Smooth muscle cell (in vitro differentiated cells): ENCODE data around the gene NDUFB4. TPM values are rescaled to one million over a fixed set of nuclear protein-coding genes. Genes with fewer than 3 reads are reported as not detected.

Experiments used
- DNase-seq: peaks from one replicate; lab custom pipeline; 2025; ENCODE audit not compliant: unreplicated experiment; lab: John Stamatoyannopoulos, UW
- H2AFZ ChIP-seq: fragments of 200-600 bp; sonication (generic); 2 replicates; pipeline ENCODE4 v1.6.0; 2016; ENCODE audit warnings: antibody characterized with exemption, low read depth, mild to moderate bottlenecking
- H3F3A ChIP-seq: fragments of 200-600 bp; sonication (generic); 2 replicates; pipeline ENCODE4 v1.6.0; 2017; ENCODE audit warnings: antibody characterized with exemption, low read depth
- H3K27ac ChIP-seq: fragments of 200-600 bp; sonication (generic); 2 replicates; pipeline ENCODE4 v1.5.1; 2016; ENCODE audit warnings: low read depth, mild to moderate bottlenecking
- H3K27me3 ChIP-seq: fragments of 200-600 bp; sonication (generic); 2 replicates; pipeline ENCODE4 v1.6.1; 2016; ENCODE audit warnings: low read depth, mild to moderate bottlenecking
- H3K36me3 ChIP-seq: fragments of 200-600 bp; sonication (generic); 2 replicates; pipeline ENCODE4 v1.5.1; 2016; ENCODE audit warnings: low read depth
- H3K4me1 ChIP-seq: fragments of 200-600 bp; sonication (generic); 2 replicates; pipeline ENCODE4 v1.5.1; 2016; ENCODE audit warnings: low read depth
- H3K4me2 ChIP-seq: fragments of 200-600 bp; sonication (generic); 2 replicates; pipeline ENCODE4 v1.6.0; 2016; ENCODE audit warnings: mild to moderate bottlenecking
- H3K4me3 ChIP-seq: fragments of 200-600 bp; sonication (generic); 2 replicates; pipeline ENCODE4 v1.5.1; 2016; ENCODE audit warnings: mild to moderate bottlenecking
- H3K79me2 ChIP-seq: fragments of 200-600 bp; sonication (generic); 2 replicates; pipeline ENCODE4 v1.6.0; 2016; ENCODE audit warnings: low read depth, mild to moderate bottlenecking
- H3K9ac ChIP-seq: fragments of 200-600 bp; sonication (generic); 2 replicates; pipeline ENCODE4 v1.6.0; 2016; ENCODE audit warnings: low read depth
- H3K9me3 ChIP-seq: fragments of 200-600 bp; sonication (generic); replicated peaks from 2 replicates; pipeline ENCODE4 v1.5.1; 2016; ENCODE audit warnings: low read depth
- H4K20me1 ChIP-seq: fragments of 200-600 bp; sonication (generic); 2 replicates; pipeline ENCODE4 v1.6.0; 2016; ENCODE audit warnings: low read depth
- WGBS: methylation state at CpG from one replicate; pipeline ENCODE4 v1.1.7; 2016; ENCODE audit warnings: low lambda C conversion rate; 5-methylcytosine and 5-hydroxymethylcytosine counted together
- polyA plus RNA-seq: library from polyadenylated mRNA; unstranded; fragments of >200 nt; fragmentation: Nextera tagmentation; extraction: Ambion mirVana; gene quantifications from 2 replicates; pipeline ENCODE4 v1.2.1, GENCODE V29; 2016
- total RNA-seq: library from RNA; depleted of rRNA; stranded (reverse); fragments of >200 nt; gene quantifications from 2 replicates; pipeline ENCODE4 v1.2.3, GENCODE V29; 2014
- TF ChIP-seq, protein P1 (sequence below): fragments of 200-600 bp; sonication (generic); IDR thresholded peaks from 2 replicates; pipeline ENCODE4 v1.5.1; 2017; ENCODE audit warnings: borderline replicate concordance, mild to moderate bottlenecking, antibody characterized with exemption; ENCODE audit not compliant: insufficient read depth, poor library complexity, severe bottlenecking

Gene NDUFB4
- total and polyA plus RNA-seq, 2 experiments from 2014 or later = 270 to 493 TPM

DNA sequence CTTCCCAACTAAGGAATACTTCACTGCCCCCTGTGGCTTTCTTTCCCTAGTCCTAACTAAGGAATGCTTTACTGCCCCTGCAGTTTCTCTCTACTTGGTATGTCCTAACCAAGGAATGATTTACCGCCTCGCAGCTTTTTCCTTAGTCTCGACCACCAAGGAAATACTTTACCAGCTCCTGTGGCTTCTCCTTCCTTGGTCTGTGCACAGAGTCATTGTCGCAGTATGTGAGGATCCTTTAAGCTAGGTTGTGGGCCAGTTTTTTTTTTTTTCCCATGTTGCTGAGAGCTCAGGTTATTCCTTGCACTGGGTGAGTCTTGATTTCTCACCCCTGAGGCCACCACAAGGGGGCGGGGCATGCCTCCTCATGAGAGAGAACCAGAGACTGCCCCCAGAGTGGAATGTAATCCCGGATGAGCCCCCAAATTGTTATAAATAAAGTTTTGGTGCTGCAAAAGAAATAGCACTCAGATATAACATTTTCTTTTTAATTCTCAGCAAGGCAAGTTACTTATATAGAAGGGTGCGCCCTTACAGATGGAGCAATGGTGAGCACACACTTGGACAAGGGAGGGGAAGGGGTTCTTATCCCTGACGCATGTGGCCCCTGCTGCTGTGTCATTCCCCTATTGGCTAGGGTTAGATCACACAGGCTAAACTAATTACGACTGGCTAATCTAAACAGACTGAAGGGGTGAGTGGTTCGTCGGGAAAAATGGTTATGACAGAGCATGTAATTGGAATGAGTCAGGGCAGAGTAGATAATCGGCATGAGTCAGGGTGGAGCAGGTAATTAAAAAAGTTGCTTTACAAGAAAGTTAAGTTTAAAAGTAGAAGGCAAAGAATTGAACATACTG is 27.0 kb downstream of the NDUFB4 start:
- no peak for DNase-seq
- H3K27ac ChIP-seq = peak overlapping the region; percentile 77

DNA sequence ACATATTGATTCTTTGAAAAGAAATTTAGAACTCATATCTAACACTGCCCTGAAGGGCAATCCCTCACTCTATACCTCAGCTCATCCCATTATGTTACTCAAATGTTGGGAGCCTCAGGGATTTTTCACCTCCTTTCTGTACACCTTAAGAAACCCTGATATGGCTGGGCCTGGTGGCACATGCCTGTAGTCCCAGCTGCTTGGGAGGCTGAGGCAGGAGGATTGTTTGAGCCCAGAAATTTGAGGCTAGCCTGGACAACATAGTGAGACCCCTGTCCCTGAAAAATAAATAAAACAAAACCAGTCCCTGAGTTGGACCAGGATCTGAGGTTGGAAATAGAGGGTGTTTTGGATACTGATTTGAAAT is 27.6 kb downstream of the NDUFB4 start:
- Histone ChIP-seq H3K9ac (no peak overlapping the region), H2AFZ (no peak overlapping the region), H3K4me1 (no peaks in the 10 kb centered on the region), H3K27me3 (no peaks in the 10 kb centered on the region), H3K9me3 (no peaks in the 10 kb centered on the region), H3K36me3 (no peaks in the 10 kb centered on the region), H3K27ac (peak overlapping the region; percentile 45), H3K4me3 (no peak overlapping the region), H3F3A (no peaks in the 10 kb centered on the region), H4K20me1 (no peaks in the 10 kb centered on the region), H3K79me2 (no peaks in the 10 kb centered on the region), H3K4me2 (no peak overlapping the region)
- TF ChIP-seq, protein P1, sequence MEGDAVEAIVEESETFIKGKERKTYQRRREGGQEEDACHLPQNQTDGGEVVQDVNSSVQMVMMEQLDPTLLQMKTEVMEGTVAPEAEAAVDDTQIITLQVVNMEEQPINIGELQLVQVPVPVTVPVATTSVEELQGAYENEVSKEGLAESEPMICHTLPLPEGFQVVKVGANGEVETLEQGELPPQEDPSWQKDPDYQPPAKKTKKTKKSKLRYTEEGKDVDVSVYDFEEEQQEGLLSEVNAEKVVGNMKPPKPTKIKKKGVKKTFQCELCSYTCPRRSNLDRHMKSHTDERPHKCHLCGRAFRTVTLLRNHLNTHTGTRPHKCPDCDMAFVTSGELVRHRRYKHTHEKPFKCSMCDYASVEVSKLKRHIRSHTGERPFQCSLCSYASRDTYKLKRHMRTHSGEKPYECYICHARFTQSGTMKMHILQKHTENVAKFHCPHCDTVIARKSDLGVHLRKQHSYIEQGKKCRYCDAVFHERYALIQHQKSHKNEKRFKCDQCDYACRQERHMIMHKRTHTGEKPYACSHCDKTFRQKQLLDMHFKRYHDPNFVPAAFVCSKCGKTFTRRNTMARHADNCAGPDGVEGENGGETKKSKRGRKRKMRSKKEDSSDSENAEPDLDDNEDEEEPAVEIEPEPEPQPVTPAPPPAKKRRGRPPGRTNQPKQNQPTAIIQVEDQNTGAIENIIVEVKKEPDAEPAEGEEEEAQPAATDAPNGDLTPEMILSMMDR = no peak
- DNase-seq = no peak

More for the DNA sequence above, 27.0 kb downstream of the NDUFB4 start:
- 74% methylated on average over 12 of the region's 12 CpGs for WGBS
- Histone ChIP-seq H3K9me3 (no peaks in the 10 kb centered on the region), H2AFZ (no peak overlapping the region), H3K4me1 (no peaks in the 10 kb centered on the region), H3K36me3 (no peaks in the 10 kb centered on the region), H3K27me3 (no peaks in the 10 kb centered on the region), H3K4me2 (no peak overlapping the region), H4K20me1 (no peaks in the 10 kb centered on the region), H3K4me3 (no peak overlapping the region), H3K9ac (no peak overlapping the region), H3F3A (no peaks in the 10 kb centered on the region), H3K79me2 (no peaks in the 10 kb centered on the region)
- TF ChIP-seq, protein P1 = no peak

DNA sequence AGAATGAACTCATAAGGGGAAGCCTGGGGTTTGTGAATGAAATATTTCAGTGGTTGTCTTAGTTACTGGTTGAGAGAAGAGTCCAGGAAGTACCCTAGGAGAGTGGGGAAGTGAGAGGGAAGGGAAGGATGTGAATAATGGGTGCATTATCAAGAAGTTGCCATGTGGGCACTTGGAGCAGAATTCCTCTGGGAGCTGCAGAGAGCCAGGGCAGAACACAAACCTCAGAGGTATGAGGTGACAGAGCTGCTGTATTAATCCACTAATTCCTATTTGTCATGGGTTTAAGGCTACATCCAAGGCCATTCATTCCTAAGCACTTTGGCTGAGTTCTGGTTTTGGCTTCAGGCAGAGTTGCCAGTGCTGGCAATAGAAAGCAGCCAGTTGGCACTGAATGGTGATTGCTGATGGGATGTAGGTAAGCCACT is 29.0 kb downstream of the NDUFB4 start:
- no peak overlapping the region for H3K4me3 ChIP-seq
- no peak overlapping the region for H2AFZ ChIP-seq
- H3K4me1 ChIP-seq = no peaks in the 10 kb centered on the region
- no peaks in the 10 kb centered on the region for H3K79me2 ChIP-seq
- no peak for DNase-seq
- no peaks in the 10 kb centered on the region for H3F3A ChIP-seq
- no peaks in the 10 kb centered on the region for H3K36me3 ChIP-seq
- H3K9ac ChIP-seq = no peak overlapping the region
- no peaks in the 10 kb centered on the region for H4K20me1 ChIP-seq
- no peak overlapping the region for H3K27ac ChIP-seq
- H3K27me3 ChIP-seq = no peaks in the 10 kb centered on the region
- TF ChIP-seq, protein P1 = no peak
- H3K9me3 ChIP-seq = no peaks in the 10 kb centered on the region
- no peak overlapping the region for H3K4me2 ChIP-seq

DNA sequence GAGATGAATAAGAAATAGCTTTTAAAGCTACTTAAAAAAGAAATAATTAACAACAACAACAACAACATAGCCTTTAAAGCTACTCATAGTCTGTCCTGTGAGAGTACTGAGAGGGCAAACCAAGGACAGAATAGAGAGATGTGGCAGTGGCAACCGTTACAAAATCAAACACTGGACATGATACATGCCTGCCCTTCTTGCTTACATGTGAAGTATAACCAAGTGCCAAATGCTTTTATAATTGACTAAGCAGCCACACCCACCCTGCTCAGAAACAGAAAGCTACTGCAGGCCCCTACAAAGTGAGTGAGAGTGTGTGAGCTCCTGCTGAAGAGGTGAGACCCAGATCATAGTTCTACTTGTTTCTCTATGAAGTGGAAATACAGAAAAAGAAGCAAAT is 38.4 kb downstream of the NDUFB4 start:
- Histone ChIP-seq H3K36me3 (no peaks in the 10 kb centered on the region), H3K9ac (no peak overlapping the region), H3K4me3 (no peak overlapping the region), H3K4me1 (no peaks in the 10 kb centered on the region), H3K4me2 (no peak overlapping the region), H3K27ac (no peak overlapping the region), H2AFZ (no peak overlapping the region), H3K27me3 (no peaks in the 10 kb centered on the region), H3F3A (no peaks in the 10 kb centered on the region), H3K9me3 (no peaks in the 10 kb centered on the region), H3K79me2 (no peaks in the 10 kb centered on the region), H4K20me1 (no peaks in the 10 kb centered on the region)
- TF ChIP-seq, protein P1 = no peak
- no peak for DNase-seq
- 10% methylated on average over 1 of the region's 1 CpG for WGBS
